LHCN-M2 (cell line): ENCODE results near the gene KLF9. TPM values are rescaled to one million over a fixed set of nuclear protein-coding genes. Genes with fewer than 3 reads are reported as not detected.
A peak's percentile ranks its signal among the peaks of the same experiment; 100 is the strongest.

Experiments used
- DNase-seq: peaks from one replicate; pipeline ENCODE4 v3.0.0-alpha.2; 2012; ENCODE audit warnings: low read depth
- total RNA-seq: library from RNA; depleted of rRNA; stranded (reverse); fragments of >200 nt; gene quantifications from 2 replicates; pipeline ENCODE4 v1.2.3, GENCODE V29; 2014; rRNA removed

KLF9 gene
- total RNA-seq, 1 experiment from 2014 or later = 36.5 TPM

GRCh38 chr9:70367305-70367930, 47.0 kb downstream of the KLF9 start:
- no peak for DNase-seq

- DNase-seq = no peak
Observed at GRCh38 chr9:70363760-70364159, 50.7 kb downstream of the KLF9 start.

GRCh38 chr9:70362952-70363351, 51.5 kb downstream of the KLF9 start:
- DNase-seq = peak; percentile 26

DNA sequence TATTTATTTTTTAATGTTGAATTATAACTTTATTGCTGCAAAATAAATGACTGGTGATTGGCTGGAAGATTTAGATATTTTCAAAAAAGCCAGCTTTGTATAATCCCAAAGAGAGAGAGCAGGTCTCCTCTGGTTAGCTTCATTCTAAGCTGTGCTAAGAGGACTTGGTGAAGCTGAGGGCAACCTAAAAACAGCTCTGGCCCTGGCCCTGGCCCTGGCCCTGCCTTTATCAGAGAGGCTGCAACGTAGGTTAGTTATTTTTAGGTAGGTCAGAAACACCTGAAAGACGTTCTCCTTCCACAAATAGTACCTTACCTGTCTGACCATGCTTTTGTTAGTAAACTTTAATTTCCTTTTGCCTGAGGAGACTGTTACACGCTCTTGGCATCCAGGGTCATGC, 58.7 kb downstream of the KLF9 start:
- DNase-seq = no peak

DNA sequence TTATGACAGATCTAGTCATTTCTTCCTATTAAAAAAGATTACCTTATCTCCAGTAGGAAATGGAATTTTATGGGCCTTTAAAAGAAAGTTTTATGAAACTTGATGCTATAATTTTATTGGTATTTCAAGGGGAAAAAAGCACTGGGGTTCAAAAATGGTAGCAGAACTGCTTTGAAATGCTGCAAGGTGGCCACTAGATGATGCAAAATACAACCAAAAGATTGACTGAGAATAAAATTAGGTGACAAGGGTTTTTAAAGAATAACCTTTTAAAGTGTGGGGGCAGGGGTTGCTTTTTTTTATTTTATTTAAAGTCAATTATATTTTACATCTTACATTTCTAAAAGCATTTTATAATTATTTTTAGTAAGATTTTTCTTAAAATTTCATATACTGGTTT, 61.7 kb downstream of the KLF9 start:
- DNase-seq = peak; percentile 31

GRCh38 chr9:70352356-70352755, 62.1 kb downstream of the KLF9 start:
- DNase-seq = peak; percentile 65

GRCh38 chr9:70347046-70347445, 67.4 kb downstream of the KLF9 start:
- no peak for DNase-seq

- peak; percentile 15 for DNase-seq
Observed at GRCh38 chr9:70340572-70340971, 73.9 kb downstream of the KLF9 start.

Other genes starting within 250 kb of the KLF9 start
- 29.4 and 36.9 TPM in 2 replicates for gene SMC5, start 155.7 kb downstream of the KLF9 start, total RNA-seq